Measurements from ENCODE around the gene KCNMA1.

KCNMA1 gene

DNA sequence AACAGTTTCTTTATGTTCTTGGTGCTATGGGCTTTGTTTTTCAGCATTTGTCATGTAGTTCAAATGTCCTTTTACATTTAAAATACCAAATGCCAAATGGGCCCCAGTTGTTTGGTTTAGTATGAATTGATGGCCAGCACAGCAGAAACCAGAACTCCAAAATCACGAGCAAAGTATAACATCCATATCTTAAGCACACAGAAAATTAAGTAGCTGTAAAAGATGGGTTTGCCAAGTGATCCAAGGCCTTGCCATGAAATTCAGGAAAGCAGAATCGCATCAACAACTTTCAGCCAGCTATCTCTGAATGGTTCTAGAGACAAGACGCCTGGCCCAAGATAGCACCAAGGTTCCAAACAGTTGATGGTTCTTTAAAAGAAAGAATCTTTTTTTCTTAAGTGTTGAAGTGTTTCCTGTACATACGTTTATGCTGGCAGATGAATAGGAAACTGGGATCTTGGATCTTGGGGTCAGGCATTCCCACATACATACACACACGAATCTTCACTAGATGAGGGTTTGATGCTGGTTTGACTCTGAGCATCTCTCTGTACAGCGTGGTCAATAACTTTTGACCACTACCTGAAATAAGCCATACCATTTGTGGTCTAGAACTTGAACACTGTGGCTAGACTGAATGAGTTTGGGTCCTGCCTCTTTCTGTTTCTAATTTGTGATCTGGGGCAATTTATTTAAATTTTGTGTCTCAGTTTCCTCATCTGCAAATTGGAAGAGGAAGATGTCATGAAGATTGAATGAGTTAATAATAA lies 711.8 kb downstream of the KCNMA1 start:
- TF ChIP-seq, protein P1, sequence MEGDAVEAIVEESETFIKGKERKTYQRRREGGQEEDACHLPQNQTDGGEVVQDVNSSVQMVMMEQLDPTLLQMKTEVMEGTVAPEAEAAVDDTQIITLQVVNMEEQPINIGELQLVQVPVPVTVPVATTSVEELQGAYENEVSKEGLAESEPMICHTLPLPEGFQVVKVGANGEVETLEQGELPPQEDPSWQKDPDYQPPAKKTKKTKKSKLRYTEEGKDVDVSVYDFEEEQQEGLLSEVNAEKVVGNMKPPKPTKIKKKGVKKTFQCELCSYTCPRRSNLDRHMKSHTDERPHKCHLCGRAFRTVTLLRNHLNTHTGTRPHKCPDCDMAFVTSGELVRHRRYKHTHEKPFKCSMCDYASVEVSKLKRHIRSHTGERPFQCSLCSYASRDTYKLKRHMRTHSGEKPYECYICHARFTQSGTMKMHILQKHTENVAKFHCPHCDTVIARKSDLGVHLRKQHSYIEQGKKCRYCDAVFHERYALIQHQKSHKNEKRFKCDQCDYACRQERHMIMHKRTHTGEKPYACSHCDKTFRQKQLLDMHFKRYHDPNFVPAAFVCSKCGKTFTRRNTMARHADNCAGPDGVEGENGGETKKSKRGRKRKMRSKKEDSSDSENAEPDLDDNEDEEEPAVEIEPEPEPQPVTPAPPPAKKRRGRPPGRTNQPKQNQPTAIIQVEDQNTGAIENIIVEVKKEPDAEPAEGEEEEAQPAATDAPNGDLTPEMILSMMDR (IDR thresholded peaks at IDR 0.05; ENCODE audit: low read depth, low read length), result no peak
- no peak overlapping the region for H3K4me3 ChIP-seq (ENCODE audit: low read depth, low read length)

DNA sequence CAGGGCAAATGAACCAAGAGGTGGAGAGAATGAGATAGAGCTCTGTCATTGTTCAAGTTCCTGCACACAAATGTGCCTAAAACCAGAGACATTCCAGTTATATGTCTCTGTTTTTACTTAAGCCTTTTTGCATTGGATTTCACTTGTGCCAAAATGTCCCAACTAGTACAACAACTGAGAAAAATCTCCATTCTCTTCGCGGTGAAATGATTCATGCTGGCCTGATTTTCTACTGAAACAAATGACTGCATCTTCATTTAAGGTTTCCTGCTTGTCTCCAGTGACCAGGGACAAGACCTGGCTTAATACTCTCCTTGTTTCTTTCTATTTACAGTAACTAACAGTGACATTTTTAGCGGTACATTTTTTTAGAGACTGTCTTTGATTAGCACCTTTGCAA lies 714.9 kb downstream of the KCNMA1 start:
- no peak overlapping the region for H3K4me3 ChIP-seq (ENCODE audit: low read depth, low read length)
- TF ChIP-seq, protein P1 (IDR thresholded peaks at IDR 0.05; ENCODE audit: low read depth, low read length), result no peak

DNA sequence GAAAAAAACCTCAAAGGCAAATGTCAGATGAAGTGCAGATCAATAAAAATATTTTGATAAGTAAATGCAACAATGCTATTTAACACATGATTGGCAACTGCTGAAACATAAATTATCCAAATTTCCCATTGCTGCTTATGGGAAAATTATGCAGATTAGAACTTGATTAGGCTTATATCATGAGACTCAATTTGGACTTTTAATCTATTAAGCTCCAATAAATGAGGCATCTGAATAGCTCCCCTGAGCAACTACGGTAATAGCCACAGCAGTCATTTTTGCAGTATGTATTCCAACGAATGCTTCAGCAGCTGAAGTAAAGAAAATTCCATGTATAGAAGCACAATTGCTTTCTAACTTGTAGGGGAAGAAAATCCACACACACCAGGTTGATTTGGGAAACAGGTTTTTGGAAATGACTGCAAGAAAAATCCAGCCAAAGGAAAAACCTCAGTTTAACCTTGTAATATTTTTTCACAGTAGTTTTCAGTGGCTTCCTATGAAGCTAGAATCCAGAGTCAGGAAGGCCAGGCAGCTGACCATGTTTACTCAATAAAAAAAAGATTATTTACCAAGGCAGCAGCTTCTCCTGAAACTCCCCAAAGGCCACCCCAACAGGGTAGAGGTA lies 716.1 kb downstream of the KCNMA1 start:
- TF ChIP-seq, protein P1 (IDR thresholded peaks at IDR 0.05; ENCODE audit: low read depth, low read length), result no peak
- no peak overlapping the region for H3K4me3 ChIP-seq (ENCODE audit: low read depth, low read length)

DNA sequence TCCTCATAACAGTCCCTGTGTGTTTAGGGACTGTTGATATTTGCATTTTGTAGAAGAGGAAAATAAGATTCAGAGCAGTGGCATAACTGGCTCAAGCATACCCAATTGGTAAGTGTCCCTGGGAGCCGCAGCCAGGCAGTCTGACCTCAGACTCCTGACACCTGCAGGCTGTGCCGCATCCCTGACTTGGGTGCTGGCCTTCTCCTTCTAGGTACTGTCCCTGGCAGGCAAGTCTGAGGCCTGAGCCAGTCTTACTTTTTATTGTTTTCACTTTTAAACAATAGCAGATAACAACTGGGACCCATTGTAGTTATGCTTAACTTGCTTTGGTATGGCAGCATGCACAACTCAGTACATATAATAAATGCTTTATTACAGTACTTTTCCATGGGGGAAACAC lies 717.0 kb downstream of the KCNMA1 start:
- no peak overlapping the region for H3K4me3 ChIP-seq (ENCODE audit: low read depth, low read length)
- TF ChIP-seq, protein P1 (IDR thresholded peaks at IDR 0.05; ENCODE audit: low read depth, low read length), result no peak

DNA sequence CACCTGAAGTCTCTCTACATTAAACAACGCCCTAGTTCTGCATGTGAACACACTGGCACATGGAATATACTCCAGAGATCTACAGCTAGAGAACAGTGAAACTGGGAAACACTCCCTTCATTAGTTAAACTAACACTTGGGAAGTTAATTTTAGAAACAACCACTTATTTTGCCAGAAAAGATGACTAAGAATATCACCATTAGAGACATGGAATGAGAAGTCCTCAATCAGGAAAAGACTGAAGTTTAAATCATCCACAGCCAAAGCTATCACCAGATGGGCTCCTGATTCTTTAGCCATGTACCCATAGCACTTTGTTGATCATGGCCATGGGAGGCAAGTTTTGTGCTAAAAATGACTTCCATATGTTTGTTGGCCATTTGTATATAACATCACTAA lies 719.5 kb downstream of the KCNMA1 start:
- H3K4me3 ChIP-seq (ENCODE audit: low read depth, low read length), result no peak overlapping the region
- TF ChIP-seq, protein P1 (IDR thresholded peaks at IDR 0.05; ENCODE audit: low read depth, low read length), result no peak

DNA sequence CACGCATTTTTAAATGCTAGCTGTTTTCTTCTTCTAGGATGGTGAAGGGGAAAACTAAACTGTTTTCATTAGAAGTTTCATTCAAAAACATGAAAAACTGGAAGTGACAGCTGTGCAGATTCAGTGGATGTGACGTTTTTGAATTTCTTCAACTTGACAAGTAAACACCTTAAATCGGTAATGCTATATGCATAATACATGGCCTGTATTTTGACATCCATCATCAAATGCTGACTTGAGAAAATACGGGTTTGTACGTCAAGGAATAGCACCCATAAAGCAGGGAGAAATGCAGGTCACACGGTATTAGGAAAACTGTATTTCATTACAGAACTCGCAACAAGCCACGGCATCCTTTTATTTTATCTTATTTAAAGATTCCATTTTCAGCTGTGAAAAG lies 720.5 kb downstream of the KCNMA1 start:
- H3K4me3 ChIP-seq (ENCODE audit: low read depth, low read length), result no peak overlapping the region
- TF ChIP-seq, protein P1 (IDR thresholded peaks at IDR 0.05; ENCODE audit: low read depth, low read length), result no peak

DNA sequence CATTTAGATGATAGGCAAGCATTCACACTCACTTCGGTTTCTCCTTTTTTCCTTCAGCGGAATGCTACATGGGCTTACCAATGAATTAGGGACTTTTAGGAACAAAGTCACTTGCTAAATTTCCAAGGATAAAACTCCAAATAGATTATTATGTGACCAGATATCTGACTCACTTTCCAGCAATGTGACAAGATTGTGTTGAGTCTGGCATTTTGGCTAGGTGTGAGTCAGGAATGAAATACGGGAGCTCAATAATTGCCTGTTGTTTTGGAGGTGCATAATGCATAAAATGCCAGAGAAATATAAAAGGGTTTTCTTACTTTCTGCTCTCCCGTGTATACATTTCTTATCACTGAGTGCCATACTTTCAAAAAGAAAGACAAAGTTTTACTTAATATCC lies 721.1 kb downstream of the KCNMA1 start:
- TF ChIP-seq, protein P1 (IDR thresholded peaks at IDR 0.05; ENCODE audit: low read depth, low read length), result no peak
- H3K4me3 ChIP-seq (ENCODE audit: low read depth, low read length), result no peak overlapping the region
